GM19468 (cell line): ENCODE results near the gene LBR.

ENCODE experiments used
- ATAC-seq: cut with Tn5 transposase; IDR thresholded peaks from one replicate; pipeline ENCODE4 v1.9.1; 2021; ENCODE audit warnings: mild to moderate bottlenecking, moderate library complexity, moderate number of reproducible peaks; ENCODE audit not compliant: unreplicated experiment; ENCODE audit errors: extremely low read depth

Gene LBR

DNA sequence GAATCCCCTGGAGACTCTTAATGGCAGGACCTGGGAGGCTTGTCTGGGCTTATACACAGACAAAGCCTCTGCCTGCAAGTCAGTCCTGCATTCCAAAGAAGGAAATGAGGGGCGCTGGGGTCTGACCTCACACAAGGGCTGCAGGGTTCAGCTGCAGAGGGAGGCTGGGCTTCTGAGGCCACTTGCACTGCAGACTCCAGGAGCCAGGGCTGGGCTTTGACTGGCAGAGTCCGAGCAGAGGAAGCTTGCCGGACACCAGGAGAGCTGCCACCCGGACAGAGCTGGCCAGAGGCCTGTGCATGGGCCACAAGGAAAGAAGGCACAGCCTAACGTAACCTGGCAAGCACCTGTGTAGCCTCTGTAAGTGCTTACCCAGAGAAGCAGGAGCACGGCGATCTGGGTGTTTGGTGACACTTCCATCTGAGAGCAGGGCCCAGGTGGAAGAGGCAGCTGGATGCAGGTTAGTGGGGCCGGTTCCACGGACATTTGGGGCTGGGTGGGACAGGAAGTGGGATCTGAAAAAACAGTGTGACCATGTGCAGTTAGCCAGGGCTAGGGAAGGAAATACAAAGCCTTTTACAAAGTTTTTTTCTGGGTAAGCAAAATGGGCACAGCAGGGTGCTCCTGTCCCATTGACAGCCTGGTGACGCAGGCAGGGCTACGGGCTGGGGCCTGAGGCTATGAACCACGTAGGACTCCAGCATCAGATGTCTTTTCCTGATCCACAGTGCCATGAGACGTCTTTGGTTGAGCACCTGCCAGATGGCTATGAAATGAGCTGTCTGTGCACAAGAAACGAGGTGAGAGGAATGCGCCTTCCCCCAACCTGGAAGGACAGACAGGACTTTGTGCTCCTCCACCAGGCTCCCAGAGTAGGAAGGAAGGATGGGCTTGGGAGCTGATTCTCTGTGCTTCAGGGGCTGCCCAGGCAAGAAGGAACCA lies 37.3 kb upstream of the LBR start:
- no peak for ATAC-seq

DNA sequence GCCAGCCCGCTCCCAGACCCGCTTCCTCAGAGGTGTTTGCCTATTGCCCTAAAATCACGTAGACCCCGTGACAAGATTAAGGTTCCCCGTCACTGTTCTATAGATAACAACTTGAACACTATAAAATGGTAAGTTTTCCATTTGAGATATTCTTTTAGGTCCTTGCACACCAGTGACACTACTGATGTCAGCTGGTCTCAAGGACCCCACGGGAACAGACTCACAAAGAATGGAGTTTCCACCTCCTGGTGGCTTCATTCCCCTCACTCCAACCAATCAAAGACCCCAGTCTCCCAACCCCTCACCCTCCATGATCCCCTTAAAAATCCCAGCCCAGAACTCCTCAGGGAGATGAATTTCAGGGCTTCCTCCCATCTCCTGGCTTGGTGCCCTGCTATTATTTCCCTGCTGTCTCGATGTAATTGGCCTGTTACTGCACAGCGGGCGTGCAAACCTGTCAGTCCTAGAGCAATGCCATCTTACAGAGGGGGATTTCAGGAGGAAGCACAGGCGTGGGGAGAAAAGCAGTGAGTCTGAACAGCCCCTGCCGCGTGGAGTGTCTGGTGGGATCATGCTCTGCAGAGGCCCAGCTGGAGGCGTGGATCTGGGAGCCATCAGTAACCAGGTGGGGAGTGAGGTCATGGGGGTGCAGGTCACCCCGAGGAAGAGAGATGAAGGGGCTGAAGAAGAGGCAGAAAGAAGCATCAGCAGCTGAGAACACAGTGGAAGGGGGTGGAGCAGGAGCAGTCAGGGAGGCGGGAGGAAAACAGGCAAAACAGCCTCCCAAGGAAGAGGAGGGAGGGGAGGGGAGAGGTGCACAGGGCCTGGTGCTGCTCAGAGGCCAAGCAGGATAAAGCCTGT lies 35.1 kb upstream of the LBR start:
- no peak for ATAC-seq

- ATAC-seq: no peak
These were observed 34.5 kb upstream of the LBR start for GRCh38 chr1:225462429-225462713.

DNA sequence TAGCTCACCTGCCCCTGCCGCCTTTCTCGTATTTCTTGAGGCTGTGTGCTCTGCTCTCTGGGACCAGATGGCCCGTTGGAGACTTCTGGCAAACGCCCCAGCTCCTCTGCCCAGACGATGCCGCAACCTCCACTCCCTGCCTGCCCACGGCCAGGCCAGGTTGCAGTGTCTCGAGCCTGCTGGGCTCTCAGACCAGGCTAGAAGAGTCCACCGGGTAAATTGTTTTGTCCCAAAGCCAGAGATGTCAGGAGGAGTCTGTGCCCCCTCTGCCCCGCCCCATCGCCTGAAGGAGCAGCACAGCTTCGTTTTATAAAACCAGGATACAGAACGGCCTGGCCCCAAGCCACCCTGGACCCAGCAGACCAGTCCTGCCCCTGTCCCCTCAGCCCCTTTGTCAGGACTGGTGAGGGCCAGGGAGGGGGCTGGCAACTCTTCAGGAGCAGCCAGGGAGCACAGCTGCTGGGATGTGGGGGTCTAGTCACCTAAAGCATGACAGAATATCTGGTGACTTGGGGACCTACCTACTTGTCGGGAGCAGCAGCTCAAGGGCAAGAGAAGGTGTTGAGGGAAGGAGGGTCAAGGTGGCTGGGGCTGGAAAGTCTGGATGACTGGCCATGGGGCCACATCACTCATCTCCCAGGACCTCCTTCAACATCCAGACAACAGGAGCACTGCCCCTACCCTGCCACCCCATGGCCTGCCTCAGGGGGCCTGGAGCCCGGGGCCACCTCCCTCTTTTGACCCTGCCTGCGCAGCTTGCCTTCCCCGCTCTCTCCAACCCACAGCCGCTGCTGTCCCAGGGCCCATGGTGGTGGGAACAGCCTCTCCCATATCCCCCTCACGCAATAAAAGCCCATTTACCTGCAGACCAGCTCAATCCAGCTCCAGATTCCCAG lies 33.9 kb upstream of the LBR start:
- no peak for ATAC-seq

DNA sequence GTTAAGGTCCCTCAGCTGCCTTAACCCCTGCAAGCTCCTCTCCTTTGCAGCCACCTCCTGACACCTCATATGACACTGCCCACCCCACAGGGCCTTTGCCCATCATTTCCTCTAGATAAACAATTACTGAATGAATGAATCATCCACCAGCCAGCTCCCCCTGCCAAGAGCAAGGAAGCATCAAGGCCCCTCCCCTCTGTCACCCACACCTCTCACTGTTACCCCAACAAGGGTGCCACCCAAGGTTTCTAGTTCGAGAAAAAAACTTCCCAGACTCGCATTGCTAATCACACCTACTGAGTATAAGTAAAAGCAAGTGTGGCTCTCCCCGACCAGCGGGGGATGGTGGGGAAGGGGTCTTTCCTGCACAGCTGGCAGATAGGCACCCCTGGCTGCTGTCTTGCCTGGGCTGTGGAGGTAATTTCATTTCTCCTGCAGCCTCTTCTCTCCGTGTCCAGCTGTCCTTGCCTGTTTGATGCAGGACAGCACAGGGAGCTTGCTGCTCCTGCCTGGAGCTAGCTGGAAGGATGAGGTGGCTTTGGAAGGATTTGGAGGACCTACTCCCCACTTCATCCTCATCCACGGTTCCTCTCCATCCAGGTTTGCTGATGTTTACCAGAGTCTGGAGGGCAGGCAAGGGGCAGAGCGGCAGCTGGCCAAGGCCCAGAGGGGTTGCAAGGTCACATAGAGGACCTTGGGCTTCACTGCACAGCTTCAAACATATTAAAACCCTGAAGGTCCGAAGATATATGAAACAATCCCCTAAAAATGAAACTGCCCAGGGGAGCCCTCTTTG lies 33.1 kb upstream of the LBR start:
- ATAC-seq: no peak

DNA sequence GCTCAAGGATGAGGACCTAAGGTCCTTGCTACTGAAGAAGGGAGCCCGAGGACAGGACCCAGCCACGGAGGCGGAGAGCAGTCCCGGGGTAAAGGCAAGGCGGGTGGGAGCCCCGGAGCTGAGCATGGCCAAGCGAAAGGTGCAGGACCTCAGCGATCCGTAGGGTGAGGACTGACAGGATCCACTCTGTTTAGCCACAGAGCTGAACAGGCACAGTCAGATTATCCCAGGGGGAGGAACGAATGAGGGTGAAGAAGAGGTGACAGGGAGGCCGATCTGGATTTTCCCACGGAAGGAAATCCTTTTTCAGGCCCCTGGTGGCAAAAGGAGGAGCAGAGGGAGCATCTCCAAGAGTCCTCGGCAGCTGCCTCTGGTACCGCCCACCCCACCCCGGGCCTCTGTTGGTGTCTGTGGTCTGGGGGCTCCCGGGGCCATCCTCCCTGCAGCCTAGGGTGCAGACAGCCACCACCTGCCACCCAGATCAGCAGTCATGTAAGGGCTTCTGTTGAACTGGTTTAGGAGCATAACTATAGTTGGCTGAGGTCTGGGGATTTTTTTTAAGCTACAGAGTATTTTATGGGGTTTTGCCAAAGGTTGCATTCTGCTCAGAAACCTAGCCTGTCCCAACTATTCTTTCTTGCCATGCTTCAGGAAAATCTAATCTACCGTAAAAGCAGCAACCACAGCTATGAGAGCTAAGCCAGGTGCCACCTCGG lies 32.3 kb upstream of the LBR start:
- ATAC-seq: no peak

- ATAC-seq: no peak
These were observed 30.4 kb upstream of the LBR start for GRCh38 chr1:225458222-225458631.

DNA sequence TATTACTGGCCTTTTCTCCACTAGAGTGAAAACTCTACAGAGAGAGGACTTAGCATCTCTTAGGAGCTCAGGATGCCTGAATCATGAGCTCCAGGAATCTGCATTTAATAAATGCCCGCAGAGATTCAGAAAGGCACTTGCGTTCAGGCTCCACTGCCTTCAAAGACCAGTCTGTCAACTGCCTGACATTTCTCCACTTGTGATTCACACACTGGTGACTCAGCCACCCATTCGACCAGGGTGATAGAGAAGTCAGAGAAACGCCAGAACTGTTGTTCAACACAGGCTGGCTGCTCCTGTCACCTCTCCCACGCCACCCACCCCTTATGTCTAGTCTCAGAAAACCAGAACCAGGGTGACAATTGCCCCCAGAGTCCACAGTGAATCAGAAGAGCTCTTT lies 26.9 kb upstream of the LBR start:
- ATAC-seq: no peak

DNA sequence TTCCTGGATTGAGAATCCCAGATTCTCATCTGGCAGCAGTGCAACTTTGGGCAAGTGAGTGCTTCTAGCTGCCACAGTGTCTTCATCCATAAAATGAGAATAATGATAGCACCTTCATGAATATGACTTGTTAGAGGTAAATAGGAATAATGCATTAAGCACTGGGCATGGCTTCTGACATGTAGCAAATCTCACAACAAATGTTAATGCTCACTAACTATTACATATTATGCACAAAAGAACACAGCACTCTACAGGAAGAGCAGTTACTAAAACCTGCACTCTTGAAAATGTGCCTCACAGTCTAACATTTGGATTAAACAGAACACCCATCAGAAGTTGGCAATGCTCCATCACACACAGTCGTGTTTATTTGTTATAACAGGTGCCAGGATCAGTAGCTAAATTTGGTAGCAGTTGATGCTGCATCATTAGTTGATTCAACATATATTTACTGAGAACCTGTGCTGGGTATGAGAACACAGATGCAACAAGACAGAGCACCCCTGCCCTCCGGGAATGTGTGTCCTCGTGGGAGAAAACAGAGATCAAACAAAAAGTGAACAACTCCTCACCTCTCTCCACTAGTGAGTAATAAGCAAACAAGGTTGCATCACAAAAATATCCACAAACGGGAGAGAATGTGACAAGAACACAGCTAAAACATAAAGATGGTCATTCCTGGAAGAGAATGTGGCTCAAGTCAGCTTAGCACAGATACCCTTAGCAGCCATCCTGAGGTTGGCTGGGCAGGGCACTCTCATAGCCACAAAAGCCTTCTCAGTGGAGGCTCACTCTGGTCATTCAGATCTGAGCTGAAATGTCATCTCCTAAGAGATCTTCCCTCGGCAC lies 26.2 kb upstream of the LBR start:
- no peak for ATAC-seq

DNA sequence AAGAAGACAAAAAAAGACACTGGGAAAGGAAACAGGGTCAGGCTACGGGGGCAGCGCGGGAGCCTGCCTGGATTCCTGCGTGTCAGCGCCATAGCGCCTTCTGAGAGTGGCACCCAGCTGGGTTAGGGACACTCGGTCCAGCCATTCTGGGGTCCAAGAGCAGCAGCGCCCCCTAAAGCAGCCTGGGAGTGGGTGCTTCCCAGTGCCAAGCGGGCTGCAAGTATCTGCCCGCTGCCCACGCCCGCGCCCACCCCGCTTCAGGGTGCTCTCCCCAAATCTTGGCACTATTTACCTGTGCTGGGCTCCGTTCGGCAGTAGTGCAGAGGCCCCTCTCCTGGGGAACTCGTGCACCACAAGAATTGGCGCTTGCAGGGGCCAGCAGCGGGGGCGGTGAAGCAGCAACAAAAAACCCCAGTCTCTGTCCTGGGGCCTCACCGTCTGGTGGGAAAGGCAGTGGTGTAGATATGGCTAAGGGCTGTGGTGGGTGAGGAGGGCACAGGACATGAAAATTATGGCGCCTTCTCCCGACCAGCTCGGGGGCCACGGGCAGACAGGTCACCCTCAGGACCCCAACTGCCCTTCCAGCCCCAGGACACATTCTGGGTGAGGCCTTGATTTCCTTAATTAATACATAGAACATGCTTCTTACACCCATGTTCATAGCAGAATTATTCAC lies 24.1 kb upstream of the LBR start:
- ATAC-seq: no peak

GRCh38 chr1:225451340-225451739 lies 23.5 kb upstream of the LBR start:
- ATAC-seq: no peak

- no peak for ATAC-seq
These were observed 22.8 kb upstream of the LBR start for GRCh38 chr1:225450491-225451191.

DNA sequence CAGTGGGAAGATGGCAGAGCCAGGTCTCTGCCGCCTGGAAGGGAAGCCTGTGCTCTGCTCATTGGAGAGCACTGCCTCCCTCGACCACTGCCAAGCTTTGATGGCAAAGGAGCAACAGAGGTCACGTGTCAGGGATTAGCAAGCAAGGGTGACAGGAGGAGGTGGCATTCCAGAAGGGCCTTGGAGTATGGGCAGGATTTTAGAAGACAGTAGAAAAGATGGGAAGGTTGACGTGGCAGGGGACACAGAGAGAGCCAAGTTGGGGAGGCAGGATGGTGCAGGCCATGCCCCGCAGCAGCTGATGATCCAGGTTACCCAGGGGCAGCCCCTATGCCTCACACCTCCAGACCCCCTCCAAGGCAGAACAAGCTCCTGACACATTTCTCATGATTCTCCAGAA lies 21.9 kb upstream of the LBR start:
- no peak for ATAC-seq

GRCh38 chr1:225449261-225449660 lies 21.4 kb upstream of the LBR start:
- no peak for ATAC-seq

DNA sequence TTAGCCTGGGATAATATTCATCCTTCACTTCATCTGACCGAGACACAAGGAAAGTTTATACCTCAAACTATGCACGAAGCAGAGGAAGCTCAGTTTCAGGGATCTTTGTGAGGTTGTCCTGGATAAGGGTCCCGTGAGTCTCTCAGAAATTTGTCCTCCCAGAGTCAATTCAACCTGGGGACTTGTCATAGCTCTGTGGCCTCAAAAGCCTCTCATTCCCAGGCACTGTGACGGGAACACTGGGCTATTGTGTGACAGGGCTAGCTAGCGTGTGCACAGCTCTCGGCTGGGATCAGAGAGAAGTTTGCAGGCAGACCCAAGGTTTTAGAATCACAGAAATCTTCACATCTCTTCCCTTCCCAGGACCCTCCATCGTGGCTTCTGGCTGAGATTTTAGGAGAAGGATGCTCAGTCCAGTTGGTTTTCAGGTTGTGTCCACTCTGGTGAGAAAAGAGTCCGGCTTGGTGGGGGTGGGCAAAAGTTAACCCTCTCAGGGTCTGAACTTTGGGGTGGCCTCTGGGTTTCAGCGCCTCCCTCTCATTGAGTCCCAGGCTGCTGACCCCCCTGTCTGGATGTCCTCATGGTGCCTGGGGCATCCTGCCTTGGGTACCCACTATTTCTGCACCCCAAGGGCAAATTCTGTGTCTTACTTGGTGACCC lies 20.4 kb upstream of the LBR start:
- ATAC-seq: no peak

GRCh38 chr1:225447650-225448089 lies 19.8 kb upstream of the LBR start:
- no peak for ATAC-seq
